Skeletal muscle satellite cell (primary cell): ENCODE measurements around the gene SLC25A45.
A peak's percentile ranks its signal among the peaks of the same experiment; 100 is the strongest.

Source experiments
- H3K27me3 ChIP-seq: 2 replicates; pipeline ENCODE4 v1.7.0; 2013; ENCODE audit warnings: low read length; ENCODE audit not compliant: control insufficient read depth, insufficient read depth
- H3K36me3 ChIP-seq: 2 replicates; pipeline ENCODE4 v1.7.0; 2013; ENCODE audit warnings: mild to moderate bottlenecking, control low read depth, low read length; ENCODE audit not compliant: insufficient read depth
- H3K4me1 ChIP-seq: 2 replicates; pipeline ENCODE4 v1.7.0; 2013; ENCODE audit warnings: low read length; ENCODE audit not compliant: control insufficient read depth, insufficient read depth
- H3K4me2 ChIP-seq: 2 replicates; pipeline ENCODE4 v1.7.0; 2013; ENCODE audit warnings: mild to moderate bottlenecking, low read length
- H3K4me3 ChIP-seq: 2 replicates; pipeline ENCODE4 v1.7.0; 2013; ENCODE audit warnings: low read length
- H3K9ac ChIP-seq: 2 replicates; pipeline ENCODE4 v1.7.0; 2013; ENCODE audit warnings: mild to moderate bottlenecking, low read depth, low read length, moderate library complexity
- H3K9me3 ChIP-seq: replicated peaks from 2 replicates; pipeline ENCODE4 v1.7.0; 2013; ENCODE audit warnings: mild to moderate bottlenecking, control low read depth, low read length

Gene SLC25A45

DNA sequence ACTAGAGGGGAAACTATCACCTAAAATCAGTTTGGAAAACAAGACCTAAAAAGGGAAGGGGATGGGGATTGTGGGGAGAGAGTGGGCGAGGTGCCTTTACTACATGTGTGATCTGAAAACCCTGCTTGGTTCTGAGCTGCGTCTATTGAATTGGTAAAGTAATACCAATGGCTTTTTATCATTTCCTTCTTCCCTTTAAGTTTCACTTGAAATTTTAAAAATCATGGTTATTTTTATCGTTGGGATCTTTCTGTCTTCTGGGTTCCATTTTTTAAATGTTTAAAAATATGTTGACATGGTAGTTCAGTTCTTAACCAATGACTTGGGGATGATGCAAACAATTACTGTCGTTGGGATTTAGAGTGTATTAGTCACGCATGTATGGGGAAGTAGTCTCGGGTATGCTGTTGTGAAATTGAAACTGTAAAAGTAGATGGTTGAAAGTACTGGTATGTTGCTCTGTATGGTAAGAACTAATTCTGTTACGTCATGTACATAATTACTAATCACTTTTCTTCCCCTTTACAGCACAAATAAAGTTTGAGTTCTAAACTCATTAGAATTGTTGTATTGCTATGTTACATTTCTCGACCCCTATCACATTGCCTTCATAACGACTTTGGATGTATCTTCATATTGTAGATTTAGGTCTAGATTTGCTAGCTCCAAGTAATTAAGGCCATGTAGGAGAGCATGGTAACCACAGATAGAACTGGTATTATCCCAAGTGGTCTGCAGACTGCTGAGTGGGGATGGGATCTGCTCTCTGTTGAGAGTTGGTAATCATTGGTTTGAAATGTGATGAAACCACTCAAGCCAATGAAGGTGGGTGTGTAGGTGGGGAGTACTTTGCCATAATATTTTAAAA is 43.8 kb upstream of the SLC25A45 start:
- Histone ChIP-seq H3K4me2 (peak overlapping the region; percentile 82), H3K27me3 (no peaks in the 10 kb centered on the region), H3K4me3 (peak overlapping the region; percentile 82), H3K36me3 (peaks cover 45% of the 10 kb centered on the region), H3K9ac (peak overlapping the region; percentile 98), H3K9me3 (no peaks in the 10 kb centered on the region), H3K4me1 (peaks cover 10% of the 10 kb centered on the region)

DNA sequence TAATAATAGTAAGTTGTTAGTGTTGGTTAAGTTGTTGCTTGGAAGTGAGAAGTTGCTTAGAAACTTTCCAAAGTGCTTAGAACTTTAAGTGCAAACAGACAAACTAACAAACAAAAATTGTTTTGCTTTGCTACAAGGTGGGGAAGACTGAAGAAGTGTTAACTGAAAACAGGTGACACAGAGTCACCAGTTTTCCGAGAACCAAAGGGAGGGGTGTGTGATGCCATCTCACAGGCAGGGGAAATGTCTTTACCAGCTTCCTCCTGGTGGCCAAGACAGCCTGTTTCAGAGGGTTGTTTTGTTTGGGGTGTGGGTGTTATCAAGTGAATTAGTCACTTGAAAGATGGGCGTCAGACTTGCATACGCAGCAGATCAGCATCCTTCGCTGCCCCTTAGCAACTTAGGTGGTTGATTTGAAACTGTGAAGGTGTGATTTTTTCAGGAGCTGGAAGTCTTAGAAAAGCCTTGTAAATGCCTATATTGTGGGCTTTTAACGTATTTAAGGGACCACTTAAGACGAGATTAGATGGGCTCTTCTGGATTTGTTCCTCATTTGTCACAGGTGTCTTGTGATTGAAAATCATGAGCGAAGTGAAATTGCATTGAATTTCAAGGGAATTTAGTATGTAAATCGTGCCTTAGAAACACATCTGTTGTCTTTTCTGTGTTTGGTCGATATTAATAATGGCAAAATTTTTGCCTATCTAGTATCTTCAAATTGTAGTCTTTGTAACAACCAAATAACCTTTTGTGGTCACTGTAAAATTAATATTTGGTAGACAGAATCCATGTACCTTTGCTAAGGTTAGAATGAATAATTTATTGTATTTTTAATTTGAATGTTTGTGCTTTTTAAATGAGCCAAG is 42.9 kb upstream of the SLC25A45 start:
- Histone ChIP-seq H3K9ac (peak overlapping the region; percentile 98), H3K9me3 (no peaks in the 10 kb centered on the region), H3K36me3 (peaks cover 45% of the 10 kb centered on the region), H3K4me1 (peaks cover 16% of the 10 kb centered on the region), H3K27me3 (no peaks in the 10 kb centered on the region), H3K4me3 (peak overlapping the region; percentile 82), H3K4me2 (peak overlapping the region; percentile 82)

DNA sequence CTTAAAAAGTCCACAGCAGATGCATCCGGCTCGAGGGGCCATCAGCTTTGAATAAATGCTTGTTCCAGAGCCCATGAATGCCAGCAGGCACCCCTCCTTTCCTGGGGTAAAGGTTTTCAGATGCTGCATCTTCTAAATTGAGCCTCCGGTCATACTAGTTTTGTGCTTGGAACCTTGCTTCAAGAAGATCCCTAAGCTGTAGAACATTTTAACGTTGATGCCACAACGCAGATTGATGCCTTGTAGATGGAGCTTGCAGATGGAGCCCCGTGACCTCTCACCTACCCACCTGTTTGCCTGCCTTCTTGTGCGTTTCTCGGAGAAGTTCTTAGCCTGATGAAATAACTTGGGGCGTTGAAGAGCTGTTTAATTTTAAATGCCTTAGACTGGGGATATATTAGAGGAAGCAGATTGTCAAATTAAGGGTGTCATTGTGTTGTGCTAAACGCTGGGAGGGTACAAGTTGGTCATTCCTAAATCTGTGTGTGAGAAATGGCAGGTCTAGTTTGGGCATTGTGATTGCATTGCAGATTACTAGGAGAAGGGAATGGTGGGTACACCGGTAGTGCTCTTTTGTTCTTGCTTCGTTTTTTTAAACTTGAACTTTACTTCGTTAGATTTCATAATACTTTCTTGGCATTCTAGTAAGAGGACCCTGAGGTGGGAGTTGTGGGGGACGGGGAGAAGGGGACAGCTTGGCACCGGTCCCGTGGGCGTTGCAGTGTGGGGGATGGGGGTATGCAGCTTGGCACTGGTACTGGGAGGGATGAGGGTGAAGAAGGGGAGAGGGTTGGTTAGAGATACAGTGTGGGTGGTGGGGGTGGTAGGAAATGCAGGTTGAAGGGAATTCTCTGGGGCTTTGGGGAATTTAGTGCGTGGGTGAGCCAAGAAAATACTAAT is 42.0 kb upstream of the SLC25A45 start:
- Histone ChIP-seq H3K4me1 (peaks cover 24% of the 10 kb centered on the region), H3K27me3 (no peaks in the 10 kb centered on the region), H3K4me3 (peak overlapping the region; percentile 82), H3K4me2 (peak overlapping the region; percentile 82), H3K9me3 (no peaks in the 10 kb centered on the region), H3K36me3 (peaks cover 45% of the 10 kb centered on the region), H3K9ac (peak overlapping the region; percentile 98)

DNA sequence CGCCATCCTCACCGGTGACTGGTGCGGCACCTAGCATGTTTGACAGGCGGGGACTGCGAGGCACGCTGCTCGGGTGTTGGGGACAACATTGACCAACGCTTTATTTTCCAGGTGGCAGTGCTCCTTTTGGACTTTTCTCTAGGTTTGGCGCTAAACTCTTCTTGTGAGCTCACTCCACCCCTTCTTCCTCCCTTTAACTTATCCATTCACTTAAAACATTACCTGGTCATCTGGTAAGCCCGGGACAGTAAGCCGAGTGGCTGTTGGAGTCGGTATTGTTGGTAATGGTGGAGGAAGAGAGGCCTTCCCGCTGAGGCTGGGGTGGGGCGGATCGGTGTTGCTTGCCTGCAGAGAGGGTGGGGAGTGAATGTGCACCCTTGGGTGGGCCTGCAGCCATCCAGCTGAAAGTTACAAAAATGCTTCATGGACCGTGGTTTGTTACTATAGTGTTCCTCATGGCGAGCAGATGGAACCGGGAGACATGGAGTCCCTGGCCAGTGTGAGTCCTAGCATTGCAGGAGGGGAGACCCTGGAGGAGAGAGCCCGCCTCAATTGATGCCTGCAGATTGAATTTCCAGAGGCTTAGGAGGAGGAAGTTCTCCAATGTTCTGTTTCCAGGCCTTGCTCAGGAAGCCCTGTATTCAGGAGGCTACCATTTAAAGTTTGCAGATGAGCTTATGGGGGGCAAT is 41.2 kb upstream of the SLC25A45 start:
- peaks cover 45% of the 10 kb centered on the region for H3K36me3 ChIP-seq
- no peaks in the 10 kb centered on the region for H3K9me3 ChIP-seq
- peaks cover 32% of the 10 kb centered on the region for H3K4me1 ChIP-seq
- peak overlapping the region; percentile 98 for H3K9ac ChIP-seq
- H3K4me2 ChIP-seq = peak overlapping the region; percentile 82
- peak overlapping the region; percentile 82 for H3K4me3 ChIP-seq
- no peaks in the 10 kb centered on the region for H3K27me3 ChIP-seq

DNA sequence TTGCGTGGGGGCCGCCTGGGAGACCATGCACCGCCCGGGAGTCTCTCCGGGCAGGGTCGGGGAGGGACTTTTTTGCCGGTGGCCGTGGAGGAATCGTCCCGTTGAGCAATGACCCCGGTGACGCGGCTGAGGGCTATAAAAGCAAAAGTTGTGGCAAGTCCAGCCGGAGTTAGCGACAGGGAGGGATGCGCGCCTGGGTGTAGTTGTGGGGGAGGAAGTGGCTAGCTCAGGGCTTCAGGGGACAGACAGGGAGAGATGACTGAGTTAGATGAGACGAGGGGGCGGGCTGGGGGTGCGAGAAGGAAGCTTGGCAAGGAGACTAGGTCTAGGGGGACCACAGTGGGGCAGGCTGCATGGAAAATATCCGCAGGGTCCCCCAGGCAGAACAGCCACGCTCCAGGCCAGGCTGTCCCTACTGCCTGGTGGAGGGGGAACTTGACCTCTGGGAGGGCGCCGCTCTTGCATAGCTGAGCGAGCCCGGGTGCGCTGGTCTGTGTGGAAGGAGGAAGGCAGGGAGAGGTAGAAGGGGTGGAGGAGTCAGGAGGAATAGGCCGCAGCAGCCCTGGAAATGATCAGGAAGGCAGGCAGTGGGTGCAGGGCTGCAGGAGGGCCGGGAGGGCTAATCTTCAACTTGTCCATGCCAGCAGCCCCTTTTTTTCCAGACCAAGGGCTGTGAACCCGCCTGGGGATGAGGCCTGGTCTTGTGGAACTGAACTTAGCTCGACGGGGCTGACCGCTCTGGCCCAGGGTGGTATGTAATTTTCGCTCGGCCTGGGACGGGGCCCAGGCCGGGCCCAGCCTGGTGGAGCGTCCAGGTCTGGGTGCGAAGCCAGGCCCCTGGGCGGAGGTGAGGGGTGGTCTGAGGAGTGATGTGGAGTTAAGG is 40.4 kb upstream of the SLC25A45 start, which contains the start of gene NEAT1:
TSS of gene NEAT1 (plus strand) at position 166 of the 883 bp plus-strand sequence.
- H3K9ac ChIP-seq = peak within 1 kb of the TSS; percentile 98
- peak within 1 kb of the TSS; percentile 82 for H3K4me3 ChIP-seq
- H3K4me2 ChIP-seq = peak within 1 kb of the TSS; percentile 86
- no peaks in the 10 kb centered on the region for H3K9me3 ChIP-seq
- H3K4me1 ChIP-seq = peaks cover 38% of the 10 kb centered on the region
- H3K36me3 ChIP-seq = peaks cover 45% of the 10 kb centered on the region
- H3K27me3 ChIP-seq = no peaks in the 10 kb centered on the region

DNA sequence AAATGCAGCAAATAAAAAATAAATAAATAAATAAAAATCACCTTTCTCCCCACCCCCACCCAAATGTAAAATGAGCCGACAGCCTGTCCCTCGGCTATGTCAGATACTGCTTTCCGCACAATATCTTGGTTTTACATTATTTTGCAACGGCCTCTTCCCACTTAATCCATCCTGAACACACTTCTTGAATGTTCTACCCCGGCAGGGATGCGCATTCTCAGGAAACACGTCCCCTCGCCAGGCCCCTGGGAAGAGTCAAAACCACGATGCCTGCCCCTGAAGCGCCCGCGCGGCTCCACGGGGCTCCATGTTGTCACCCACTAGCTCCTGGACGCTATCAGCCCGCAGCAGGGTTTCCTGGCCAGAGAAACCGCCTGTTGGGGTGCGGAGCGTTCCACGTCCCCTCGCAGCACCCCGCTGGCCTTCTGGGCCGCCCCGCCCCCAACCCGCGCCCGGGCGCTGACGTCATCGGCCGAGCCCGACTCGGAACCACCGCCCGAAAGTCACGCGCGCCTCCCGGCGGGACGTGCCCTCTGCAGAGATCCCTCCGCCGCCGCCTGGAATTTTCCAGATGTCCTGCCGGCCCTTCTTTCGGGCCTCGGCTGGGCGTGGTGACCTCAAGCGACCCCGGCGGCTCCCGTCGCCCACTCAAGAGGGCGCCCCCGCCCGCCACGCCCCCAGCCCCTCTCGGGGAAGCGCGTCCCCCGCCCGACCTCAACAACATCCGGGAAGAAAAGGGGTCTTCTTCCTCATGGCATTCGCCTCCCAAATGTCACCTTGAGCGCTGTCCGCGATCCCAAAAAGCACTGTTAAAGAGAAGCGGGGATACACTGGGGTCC is 39.6 kb upstream of the SLC25A45 start:
- Histone ChIP-seq H3K4me3 (peak overlapping the region; percentile 82), H3K4me1 (peaks cover 45% of the 10 kb centered on the region), H3K9ac (peak overlapping the region; percentile 98)

GRCh38 chr11:65420979-65421793 is 38.7 kb upstream of the SLC25A45 start:
- peak overlapping the region; percentile 98 for H3K9ac ChIP-seq
- peaks cover 34% of the 10 kb centered on the region for H3K36me3 ChIP-seq
- H3K27me3 ChIP-seq = no peaks in the 10 kb centered on the region
- H3K4me3 ChIP-seq = peak overlapping the region; percentile 71
- peak overlapping the region; percentile 86 for H3K4me2 ChIP-seq
- H3K9me3 ChIP-seq = no peaks in the 10 kb centered on the region
- peaks cover 54% of the 10 kb centered on the region for H3K4me1 ChIP-seq

More for the DNA sequence above, 39.6 kb upstream of the SLC25A45 start:
- Histone ChIP-seq H3K36me3 (peaks cover 42% of the 10 kb centered on the region), H3K4me2 (peak overlapping the region; percentile 86), H3K9me3 (no peaks in the 10 kb centered on the region), H3K27me3 (no peaks in the 10 kb centered on the region)

DNA sequence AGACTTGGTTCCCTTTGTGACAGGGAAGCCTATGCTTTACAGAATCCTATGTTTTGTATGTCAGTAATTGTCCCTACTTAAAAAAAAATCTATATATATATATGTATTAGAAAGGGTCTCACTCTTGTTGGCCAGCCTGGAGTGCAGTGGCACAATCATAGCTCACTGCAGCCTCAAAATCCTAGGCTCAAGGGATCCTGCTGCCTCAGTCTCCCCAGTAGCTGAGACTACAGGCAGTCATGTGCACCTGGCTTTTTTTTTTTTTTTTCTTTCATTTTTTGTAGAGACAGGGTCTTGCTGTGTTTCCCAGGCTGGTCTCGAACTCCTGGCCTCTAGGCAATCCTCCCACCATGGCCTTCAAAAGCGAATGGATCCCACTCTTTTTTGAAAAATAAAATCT is 38.1 kb upstream of the SLC25A45 start:
- Histone ChIP-seq H3K9me3 (no peaks in the 10 kb centered on the region), H3K4me2 (peak overlapping the region; percentile 84), H3K4me1 (peaks cover 58% of the 10 kb centered on the region), H3K36me3 (peaks cover 27% of the 10 kb centered on the region), H3K4me3 (peak overlapping the region; percentile 46), H3K27me3 (no peaks in the 10 kb centered on the region), H3K9ac (peak overlapping the region; percentile 98)
